GM19238 (cell line): ENCODE results near the gene TBX5.

ENCODE experiments used
- DNase-seq: peaks from one replicate; pipeline ENCODE4 v3.0.0; 2011; ENCODE audit warnings: low spot score; ENCODE audit not compliant: insufficient read length

TBX5 gene

GRCh38 chr12:114320968-114321367 is 85.0 kb downstream of the TBX5 start:
- no peak for DNase-seq

GRCh38 chr12:114320101-114320500 is 85.8 kb downstream of the TBX5 start:
- DNase-seq = no peak

- DNase-seq = no peak
These were observed 86.5 kb downstream of the TBX5 start for GRCh38 chr12:114319422-114319821.

- DNase-seq = no peak
These were observed 87.0 kb downstream of the TBX5 start for GRCh38 chr12:114318984-114319383.

- DNase-seq = no peak
These were observed 89.9 kb downstream of the TBX5 start for GRCh38 chr12:114316076-114316475.

- DNase-seq = no peak
These were observed 90.8 kb downstream of the TBX5 start for GRCh38 chr12:114314974-114315720.

GRCh38 chr12:114314403-114314802 is 91.5 kb downstream of the TBX5 start:
- no peak for DNase-seq

GRCh38 chr12:114313910-114314309 is 92.0 kb downstream of the TBX5 start:
- DNase-seq = no peak

- DNase-seq = no peak
These were observed 94.0 kb downstream of the TBX5 start for GRCh38 chr12:114311974-114312373.

- DNase-seq = no peak
These were observed 99.3 kb downstream of the TBX5 start for GRCh38 chr12:114306646-114307045.

- DNase-seq = no peak
These were observed 100.5 kb downstream of the TBX5 start for GRCh38 chr12:114305446-114305845.
